ENCODE results near the gene LRTM2. TPM values are rescaled to one million over a fixed set of nuclear protein-coding genes. Genes with fewer than 3 reads are reported as not detected.
A peak's percentile ranks its signal among the peaks of the same experiment; 100 is the strongest.

LRTM2 gene
- total RNA-seq, 1 donor from 2014 or later: not detected

GRCh38 chr12:1848146-1848545 lies 27.8 kb downstream of the LRTM2 start:
- no peaks in the 10 kb centered on the region for H4K20me1 ChIP-seq (ENCODE audit: low read depth)

GRCh38 chr12:1848745-1849144 lies 28.4 kb downstream of the LRTM2 start:
- Histone ChIP-seq H3K9ac (no peak overlapping the region), H3K4me2 (no peak overlapping the region), H3K27ac (no peak overlapping the region), H3K4me3 (no peak overlapping the region), H3K4me1 (peaks cover 6% of the 10 kb centered on the region), H3K79me2 (ENCODE audit: low read depth) (no peaks in the 10 kb centered on the region), H3K27me3 (peaks cover 9% of the 10 kb centered on the region), H4K20me1 (ENCODE audit: low read depth) (no peaks in the 10 kb centered on the region), H2AFZ (replicated peaks) (no peak overlapping the region), H3K9me3 (ENCODE audit: low read depth) (no peaks in the 10 kb centered on the region), H3K36me3 (no peaks in the 10 kb centered on the region), H3F3A (ENCODE audit: low read depth) (peaks cover 3% of the 10 kb centered on the region)
- H3K4me3 Mint-ChIP-seq: no peak overlapping the region
- no peaks in the 10 kb centered on the region for H3K36me3 Mint-ChIP-seq
- no peak overlapping the region for H3K27ac Mint-ChIP-seq
- peaks cover 8% of the 10 kb centered on the region for H3K27me3 Mint-ChIP-seq (ENCODE audit: insufficient read depth, low read depth)
- no peaks in the 10 kb centered on the region for H3K9me3 Mint-ChIP-seq
- no peak for DNase-seq (ENCODE audit: low spot score)
- H3K4me1 Mint-ChIP-seq: peaks cover 23% of the 10 kb centered on the region
- no peak for TF ChIP-seq EZH2 (IDR thresholded peaks at IDR 0.05)

More at GRCh38 chr12:1848146-1848545, 27.8 kb downstream of the LRTM2 start:
- Mint-ChIP-seq H3K4me3 (no peak overlapping the region), H3K27me3 (ENCODE audit: insufficient read depth, low read depth) (peaks cover 8% of the 10 kb centered on the region), H3K36me3 (no peaks in the 10 kb centered on the region), H3K27ac (peak overlapping the region; percentile 86), H3K4me1 (peaks cover 24% of the 10 kb centered on the region), H3K9me3 (no peaks in the 10 kb centered on the region)
- Histone ChIP-seq H3F3A (ENCODE audit: low read depth) (peaks cover 3% of the 10 kb centered on the region), H2AFZ (replicated peaks) (no peak overlapping the region), H3K27me3 (peaks cover 9% of the 10 kb centered on the region), H3K27ac (no peak overlapping the region), H3K4me2 (no peak overlapping the region), H3K4me1 (peaks cover 6% of the 10 kb centered on the region), H3K36me3 (no peaks in the 10 kb centered on the region), H3K9me3 (ENCODE audit: low read depth) (no peaks in the 10 kb centered on the region), H3K9ac (no peak overlapping the region), H3K79me2 (ENCODE audit: low read depth) (no peaks in the 10 kb centered on the region), H3K4me3 (no peak overlapping the region)
- TF ChIP-seq EZH2phosphoT487 (IDR thresholded peaks at IDR 0.05): no peak
- TF ChIP-seq CTCF (IDR thresholded peaks at IDR 0.05): no peak
- no peak for TF ChIP-seq EZH2 (IDR thresholded peaks at IDR 0.05)
- DNase-seq (ENCODE audit: low spot score): no peak

- Histone ChIP-seq H3K4me3 (no peak overlapping the region), H3K4me1 (peaks cover 6% of the 10 kb centered on the region), H3K27ac (no peak overlapping the region), H4K20me1 (ENCODE audit: low read depth) (no peaks in the 10 kb centered on the region), H3K36me3 (no peaks in the 10 kb centered on the region), H3F3A (ENCODE audit: low read depth) (peaks cover 3% of the 10 kb centered on the region), H2AFZ (replicated peaks) (no peak overlapping the region), H3K9me3 (ENCODE audit: low read depth) (no peaks in the 10 kb centered on the region), H3K79me2 (ENCODE audit: low read depth) (no peaks in the 10 kb centered on the region), H3K4me2 (no peak overlapping the region), H3K27me3 (no peaks in the 10 kb centered on the region), H3K9ac (no peak overlapping the region)
- no peaks in the 10 kb centered on the region for H3K9me3 Mint-ChIP-seq
- DNase-seq (ENCODE audit: low spot score): no peak
- peaks cover under 1% of the 10 kb centered on the region for H3K27me3 Mint-ChIP-seq (ENCODE audit: insufficient read depth, low read depth)
- no peak for TF ChIP-seq EZH2phosphoT487 (IDR thresholded peaks at IDR 0.05)
- TF ChIP-seq EZH2 (IDR thresholded peaks at IDR 0.05): no peak
- TF ChIP-seq CTCF (IDR thresholded peaks at IDR 0.05): no peak
- no peak overlapping the region for H3K4me3 Mint-ChIP-seq
- peaks cover 11% of the 10 kb centered on the region for H3K4me1 Mint-ChIP-seq
- no peaks in the 10 kb centered on the region for H3K36me3 Mint-ChIP-seq
- no peak overlapping the region for H3K27ac Mint-ChIP-seq
Measured at GRCh38 chr12:1851151-1851701, 30.9 kb downstream of the LRTM2 start.

GRCh38 chr12:1852076-1852475 lies 31.7 kb downstream of the LRTM2 start:
- DNase-seq (ENCODE audit: low spot score): no peak
- no peak for TF ChIP-seq EZH2phosphoT487 (IDR thresholded peaks at IDR 0.05)
- no peak for TF ChIP-seq CTCF (IDR thresholded peaks at IDR 0.05)
- no peak for TF ChIP-seq EZH2 (IDR thresholded peaks at IDR 0.05)

More at GRCh38 chr12:1852076-1852475, 31.7 kb downstream of the LRTM2 start:
- Histone ChIP-seq H3K27me3 (no peaks in the 10 kb centered on the region), H3K9me3 (ENCODE audit: low read depth) (no peaks in the 10 kb centered on the region), H3K4me3 (no peak overlapping the region), H3K4me1 (peaks cover 6% of the 10 kb centered on the region), H3F3A (ENCODE audit: low read depth) (peaks cover 3% of the 10 kb centered on the region), H3K36me3 (no peaks in the 10 kb centered on the region), H4K20me1 (ENCODE audit: low read depth) (no peaks in the 10 kb centered on the region), H2AFZ (replicated peaks) (no peak overlapping the region), H3K4me2 (no peak overlapping the region), H3K79me2 (ENCODE audit: low read depth) (no peaks in the 10 kb centered on the region), H3K27ac (no peak overlapping the region), H3K9ac (no peak overlapping the region)
- Mint-ChIP-seq H3K36me3 (no peaks in the 10 kb centered on the region), H3K4me3 (no peak overlapping the region), H3K9me3 (no peaks in the 10 kb centered on the region), H3K27ac (no peak overlapping the region), H3K4me1 (peaks cover 11% of the 10 kb centered on the region), H3K27me3 (ENCODE audit: insufficient read depth, low read depth) (peaks cover 2% of the 10 kb centered on the region)
